ENCODE data around the gene ICA1.
"Not testable (repeated sequence)": the region's sequence is repeated elsewhere in the genome, so short reads cannot be mapped to it uniquely, and the experiment has no call there.

The ICA1 gene

DNA sequence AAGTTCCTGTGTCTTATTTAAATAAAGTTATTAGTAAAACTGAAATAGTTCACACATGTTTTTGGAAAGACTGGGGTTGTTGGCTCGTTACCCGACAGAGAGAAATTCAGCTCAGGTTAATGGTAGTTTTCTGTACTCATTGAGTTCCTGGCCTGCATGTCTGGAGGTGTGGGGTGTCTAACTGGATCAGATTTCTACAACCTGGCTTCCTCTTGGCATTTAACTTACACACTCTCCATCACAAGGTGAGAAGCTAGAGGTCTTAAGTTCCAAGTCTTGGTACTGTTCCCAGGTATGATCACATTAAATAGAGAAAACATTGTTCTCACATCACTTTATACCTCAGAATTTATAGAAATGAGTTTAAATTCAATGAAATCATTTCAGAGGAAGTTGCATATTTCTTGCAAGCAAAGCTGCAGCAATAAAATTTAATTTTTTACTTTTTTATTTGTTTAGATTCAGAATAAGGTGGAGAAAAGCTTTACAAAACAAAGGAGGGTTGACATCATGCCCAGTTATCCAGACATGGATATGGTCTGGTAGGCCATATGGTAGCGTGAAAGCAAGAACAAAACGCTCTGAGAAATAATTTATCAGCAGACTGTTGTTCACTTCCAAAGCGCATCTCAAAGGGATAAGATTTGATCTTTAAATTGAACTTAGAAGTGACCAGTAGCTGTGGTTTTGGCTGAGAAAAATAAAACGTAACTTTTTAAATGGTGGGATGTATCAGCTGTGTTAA, 172.8 kb downstream of the ICA1 start:
- DNase-seq = no peak

DNA sequence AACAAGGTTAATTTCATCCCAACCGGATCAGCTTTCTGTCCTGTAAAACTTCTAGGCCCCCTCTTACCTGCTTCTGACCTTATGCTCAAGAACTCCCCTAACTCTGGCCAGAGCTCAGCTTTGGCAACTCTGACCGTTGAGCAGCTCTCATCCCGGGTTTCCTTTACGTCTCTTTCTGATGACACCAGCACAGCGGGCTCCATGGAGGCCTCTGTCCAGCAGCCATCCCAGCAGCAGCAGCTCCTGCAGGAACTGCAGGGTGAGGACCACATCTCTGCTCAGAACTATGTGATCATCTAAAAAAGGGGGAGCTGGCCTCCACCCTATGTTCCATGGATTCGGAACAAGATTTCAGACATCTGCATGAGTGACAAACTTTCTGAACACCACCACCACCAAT, 175.7 kb downstream of the ICA1 start:
- no peak for DNase-seq

DNA sequence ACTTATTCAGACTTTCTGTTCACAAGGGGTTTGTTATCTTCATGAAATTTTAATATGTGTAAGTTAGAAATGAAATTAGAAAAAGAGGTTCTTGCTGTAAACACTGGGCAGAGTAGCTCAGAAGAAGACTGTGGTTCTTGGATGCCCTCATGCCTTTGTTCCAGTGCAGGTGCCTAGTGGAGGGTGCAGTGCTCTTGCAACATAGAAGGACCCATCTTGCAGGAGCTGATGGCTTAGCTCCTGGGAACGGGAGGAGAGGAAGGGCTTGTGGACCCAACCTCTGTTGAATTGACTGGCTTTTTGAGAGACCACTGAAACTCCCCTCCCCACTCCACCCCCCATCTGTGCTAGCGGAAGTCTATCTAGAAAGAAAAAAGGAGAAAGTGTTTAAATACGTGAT, 176.5 kb downstream of the ICA1 start:
- no peak for DNase-seq

DNA sequence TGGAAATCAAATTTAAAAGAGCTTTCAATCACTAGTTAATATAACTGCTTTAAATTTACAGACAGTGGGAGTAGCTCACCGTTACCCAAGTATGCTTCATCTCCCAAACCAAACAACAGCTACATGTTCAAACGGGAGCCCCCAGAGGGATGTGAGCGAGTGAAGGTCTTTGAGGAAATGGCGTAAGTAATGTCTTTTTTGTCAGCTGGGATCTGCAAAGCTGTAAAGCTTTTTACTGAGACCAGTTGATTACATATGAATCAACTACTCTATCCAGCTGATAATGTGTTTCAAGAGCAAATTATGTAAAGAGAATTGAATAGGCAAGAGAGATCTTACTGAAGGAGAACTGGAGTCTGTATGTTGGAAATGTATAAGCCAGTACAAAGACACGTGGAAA, 177.1 kb downstream of the ICA1 start:
- DNase-seq = no peak

DNA sequence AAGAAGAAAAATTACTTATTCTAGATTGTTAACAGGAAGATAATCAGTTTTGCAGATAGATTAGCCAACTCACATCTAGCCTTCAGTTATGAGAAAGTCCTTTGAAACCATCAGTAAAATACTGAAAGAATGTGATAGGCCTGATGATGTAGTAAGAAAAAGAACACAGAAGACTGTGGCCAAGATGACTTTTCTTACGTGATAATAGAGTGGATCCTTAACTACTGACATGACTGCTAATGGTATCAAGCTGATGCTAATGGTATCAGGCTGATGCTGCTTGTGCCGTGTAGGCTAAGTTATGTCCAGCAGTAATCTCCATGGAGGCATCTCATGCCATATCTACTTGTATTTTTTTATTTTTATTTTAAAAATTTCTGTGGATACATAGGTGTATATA, 179.2 kb downstream of the ICA1 start:
- no peak for DNase-seq

DNA sequence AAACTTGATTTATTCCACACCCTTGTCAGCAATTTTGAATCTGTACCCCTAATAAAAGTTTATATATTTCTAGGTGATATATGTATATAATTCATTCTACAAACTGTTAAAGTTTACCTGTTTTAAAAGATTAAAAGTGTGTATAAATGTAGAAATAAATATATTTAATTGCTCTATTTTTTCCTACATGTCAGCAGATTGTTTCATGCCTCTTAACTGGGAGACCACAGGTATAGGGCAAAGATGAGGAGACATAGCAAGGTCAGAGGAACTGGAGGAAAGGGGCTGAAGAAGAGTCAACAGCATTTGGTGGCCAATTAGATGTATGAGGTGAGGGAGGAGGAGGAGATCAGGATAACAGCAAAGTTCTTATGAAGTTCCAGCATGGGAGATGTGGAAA, 183.5 kb downstream of the ICA1 start:
- DNase-seq = no peak

DNA sequence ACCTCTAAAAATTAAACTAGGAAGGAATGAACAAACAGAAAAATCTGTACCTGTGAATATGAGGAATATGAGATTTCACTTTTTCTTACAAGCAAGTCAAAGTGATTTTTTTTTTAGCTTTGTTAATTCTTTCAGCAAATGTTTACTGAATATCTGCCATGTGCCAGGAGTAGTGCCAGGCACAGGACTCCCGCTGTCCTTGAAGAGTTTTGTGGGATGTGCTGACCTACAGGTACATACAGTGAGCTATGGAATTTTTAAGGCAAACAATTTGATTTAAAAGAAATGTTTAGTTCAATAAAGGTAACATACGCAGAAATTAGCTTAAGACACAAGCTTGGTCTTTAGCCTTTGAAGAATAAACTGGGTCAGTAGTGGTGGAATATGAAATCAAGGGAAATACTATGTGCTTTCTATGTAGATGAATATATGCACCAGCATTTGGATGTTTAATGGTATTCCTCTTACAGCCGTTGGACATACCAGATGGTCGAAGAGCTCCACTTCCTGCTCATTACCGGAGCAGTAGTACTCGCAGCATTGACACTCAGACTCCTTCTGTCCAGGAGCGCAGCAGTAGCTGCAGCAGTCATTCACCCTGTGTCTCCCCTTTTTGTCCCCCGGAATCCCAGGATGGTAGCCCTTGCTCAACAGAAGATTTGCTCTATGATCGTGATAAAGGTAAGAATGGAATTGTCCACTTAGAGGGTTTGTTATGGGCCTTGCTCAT, 191.4 kb downstream of the ICA1 start:
- DNase-seq = no peak

DNA sequence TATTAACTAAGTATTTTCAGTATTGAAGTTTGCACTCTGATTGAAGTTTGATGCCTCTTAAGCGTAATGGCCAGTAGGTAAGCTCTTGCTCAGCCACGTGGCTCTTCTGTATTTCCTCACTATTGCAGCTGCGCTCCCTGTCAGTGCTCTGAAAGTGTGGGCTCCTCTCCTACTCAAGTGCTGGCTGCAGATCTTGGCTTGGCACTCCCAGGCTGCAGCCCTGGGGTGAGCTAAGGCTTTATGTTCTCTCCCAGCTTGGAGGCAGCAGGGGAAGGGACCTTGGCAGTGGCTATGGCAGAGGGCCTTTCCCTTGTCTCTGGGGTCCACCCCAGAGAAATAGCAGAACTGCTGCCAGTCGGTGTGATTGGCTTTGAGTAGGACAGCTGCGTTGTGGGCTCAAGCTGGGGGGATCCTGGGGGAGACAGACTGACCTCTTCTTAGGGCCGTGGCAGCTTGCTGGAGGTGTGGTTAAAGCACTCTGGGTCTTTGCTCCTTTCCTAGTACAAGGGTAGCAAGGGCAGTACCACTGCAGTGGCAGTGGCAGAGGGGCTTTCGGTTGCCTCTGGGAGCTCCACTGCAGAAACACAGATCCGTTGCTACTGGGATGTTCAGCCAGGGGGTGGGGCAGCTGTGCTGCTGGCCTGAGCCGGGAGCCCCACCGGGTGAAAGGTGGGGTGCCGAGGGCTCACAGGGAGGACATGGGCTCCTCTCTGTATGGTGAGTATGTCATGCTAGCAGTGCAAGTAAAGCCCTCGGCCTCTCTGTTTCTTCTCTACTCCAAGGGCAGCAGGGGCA, 192.9 kb downstream of the ICA1 start:
- DNase-seq = no peak

DNA sequence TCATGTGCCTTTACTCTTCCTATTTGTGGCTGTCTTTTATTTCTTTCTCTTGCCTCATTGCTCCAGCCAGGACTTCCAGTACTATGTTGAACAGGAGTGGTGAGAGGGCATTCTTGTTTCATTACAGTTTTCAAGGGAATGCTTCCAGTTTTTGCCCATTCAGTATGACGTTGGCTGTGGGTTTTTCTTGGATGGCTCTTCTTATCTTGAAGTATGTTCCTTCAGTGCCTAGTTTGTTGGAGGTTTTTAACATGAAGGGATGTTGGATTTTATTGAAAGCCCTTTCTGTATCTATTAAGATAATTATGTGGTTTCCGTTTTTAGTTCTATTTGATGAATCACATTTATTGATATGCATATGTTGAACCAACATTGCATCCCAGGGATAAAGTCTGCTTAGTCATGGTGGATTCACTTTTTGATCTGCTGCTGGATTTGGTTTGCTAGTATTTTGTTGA, 196.6 kb downstream of the ICA1 start:
- DNase-seq = no peak

DNA sequence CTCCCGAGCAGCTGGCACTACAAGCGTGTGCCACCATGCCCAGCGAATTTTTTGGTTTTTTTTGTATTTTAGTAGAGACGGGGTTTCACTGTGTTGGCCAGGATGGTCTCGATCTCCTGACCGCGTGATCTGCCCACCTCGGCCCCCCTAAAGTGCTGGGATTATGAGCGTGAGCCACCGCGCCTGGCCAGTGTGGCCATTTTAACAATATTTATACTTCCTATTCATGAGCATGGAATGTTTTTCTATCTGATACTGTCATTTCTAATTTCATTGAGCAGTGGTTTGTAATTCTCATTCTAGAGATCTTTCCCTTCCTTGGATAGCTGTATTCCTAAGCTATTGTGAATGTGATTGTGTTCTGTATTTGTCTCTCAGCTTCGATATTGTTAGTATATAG, 197.1 kb downstream of the ICA1 start:
- no peak for DNase-seq

DNA sequence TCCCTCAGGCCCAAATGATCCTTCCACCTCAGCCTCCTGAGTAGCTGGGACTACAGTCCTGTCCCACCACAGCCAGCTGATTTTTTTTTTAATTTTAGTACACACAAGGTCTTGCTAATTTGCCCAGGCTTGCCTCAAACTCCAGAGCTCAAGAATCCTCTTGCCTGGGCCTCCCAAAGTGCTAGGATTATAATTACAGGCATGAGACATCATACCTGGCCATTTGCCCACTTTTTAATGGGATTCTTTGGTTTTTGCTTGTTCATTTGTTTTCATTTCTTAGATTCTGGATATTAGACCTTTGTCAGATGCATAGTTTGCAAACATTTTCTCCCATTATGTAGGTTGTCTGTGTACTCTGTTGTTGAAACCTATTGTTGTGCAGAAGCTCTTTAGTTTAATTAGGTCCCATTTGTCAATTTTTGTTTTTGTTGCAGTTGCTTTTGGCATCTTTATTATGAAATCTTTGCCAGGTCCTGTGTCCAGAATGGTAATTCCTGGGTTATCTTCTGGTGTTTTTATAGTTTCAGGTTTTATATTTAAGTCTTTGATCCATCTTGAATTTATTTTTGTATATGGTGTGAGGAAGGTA, 198.2 kb downstream of the ICA1 start:
- no peak for DNase-seq

DNA sequence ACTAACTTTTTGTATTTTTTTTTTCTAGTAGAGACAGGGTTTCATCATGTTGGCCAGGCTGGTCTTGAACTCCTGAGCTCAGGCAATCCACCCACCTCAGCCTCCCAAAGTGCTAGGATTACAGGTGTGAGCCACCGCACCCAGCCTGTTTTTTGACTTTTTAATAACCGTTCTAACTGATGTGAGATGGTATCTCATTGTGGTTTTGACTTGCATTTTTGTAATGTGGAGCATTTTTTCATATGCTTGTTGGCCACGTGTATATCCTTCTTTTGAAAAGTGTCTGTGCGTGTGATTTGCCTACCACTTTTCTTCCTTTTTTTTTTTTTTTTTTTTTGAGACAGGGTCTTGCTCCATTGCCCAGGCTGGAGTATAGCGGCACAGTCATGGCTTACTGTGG, 198.7 kb downstream of the ICA1 start:
- DNase-seq = not testable (repeated sequence)
